HG02870 (cell line): ENCODE results near the gene GIGYF2.

Source experiments
- ATAC-seq: cut with Tn5 transposase; IDR thresholded peaks from one replicate; pipeline ENCODE4 v1.9.1; 2021; ENCODE audit warnings: mild to moderate bottlenecking, moderate library complexity; ENCODE audit not compliant: unreplicated experiment

Gene GIGYF2

GRCh38 chr2:232876978-232877441 lies 179.9 kb downstream of the GIGYF2 start:
- no peak for ATAC-seq

GRCh38 chr2:232877940-232878511 lies 180.9 kb downstream of the GIGYF2 start:
- ATAC-seq, result no peak

DNA sequence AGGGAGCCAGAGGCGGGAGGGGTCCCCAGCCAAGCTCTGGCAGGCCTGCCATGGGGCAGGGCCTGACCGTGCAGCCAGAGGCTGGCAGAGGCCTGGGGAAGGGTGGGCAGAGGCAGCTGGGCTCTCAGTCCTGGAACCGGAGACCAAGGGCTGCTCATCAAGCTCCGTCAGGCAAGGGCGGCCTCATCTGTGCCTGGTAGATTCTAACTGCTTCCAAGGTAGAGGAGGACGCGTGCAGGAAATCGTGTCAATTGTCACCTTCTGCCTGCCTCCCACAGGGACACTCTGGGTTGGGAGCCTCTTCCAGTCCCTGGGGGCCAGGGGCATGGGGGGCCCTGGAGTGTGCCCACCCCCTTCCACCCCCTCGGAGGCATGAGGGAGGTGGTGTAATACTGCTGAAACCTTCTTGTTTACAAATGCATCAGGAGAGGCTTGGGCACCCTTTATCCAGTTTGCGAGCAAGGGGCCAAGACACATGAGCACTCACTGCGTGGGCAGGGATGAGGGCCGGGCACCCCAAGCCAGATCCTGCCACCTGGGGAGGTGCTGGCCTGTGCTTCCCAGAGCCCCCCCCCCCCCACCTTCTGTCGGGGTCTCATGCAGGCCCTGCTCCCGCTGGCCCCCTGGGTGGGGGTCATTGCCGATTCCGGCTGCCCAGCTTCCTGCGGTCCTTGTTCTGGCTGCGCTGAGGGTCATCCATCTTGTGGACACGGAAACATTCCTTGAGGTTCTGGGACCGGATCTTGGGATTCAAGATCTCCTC lies 181.9 kb downstream of the GIGYF2 start:
- no peak for ATAC-seq

DNA sequence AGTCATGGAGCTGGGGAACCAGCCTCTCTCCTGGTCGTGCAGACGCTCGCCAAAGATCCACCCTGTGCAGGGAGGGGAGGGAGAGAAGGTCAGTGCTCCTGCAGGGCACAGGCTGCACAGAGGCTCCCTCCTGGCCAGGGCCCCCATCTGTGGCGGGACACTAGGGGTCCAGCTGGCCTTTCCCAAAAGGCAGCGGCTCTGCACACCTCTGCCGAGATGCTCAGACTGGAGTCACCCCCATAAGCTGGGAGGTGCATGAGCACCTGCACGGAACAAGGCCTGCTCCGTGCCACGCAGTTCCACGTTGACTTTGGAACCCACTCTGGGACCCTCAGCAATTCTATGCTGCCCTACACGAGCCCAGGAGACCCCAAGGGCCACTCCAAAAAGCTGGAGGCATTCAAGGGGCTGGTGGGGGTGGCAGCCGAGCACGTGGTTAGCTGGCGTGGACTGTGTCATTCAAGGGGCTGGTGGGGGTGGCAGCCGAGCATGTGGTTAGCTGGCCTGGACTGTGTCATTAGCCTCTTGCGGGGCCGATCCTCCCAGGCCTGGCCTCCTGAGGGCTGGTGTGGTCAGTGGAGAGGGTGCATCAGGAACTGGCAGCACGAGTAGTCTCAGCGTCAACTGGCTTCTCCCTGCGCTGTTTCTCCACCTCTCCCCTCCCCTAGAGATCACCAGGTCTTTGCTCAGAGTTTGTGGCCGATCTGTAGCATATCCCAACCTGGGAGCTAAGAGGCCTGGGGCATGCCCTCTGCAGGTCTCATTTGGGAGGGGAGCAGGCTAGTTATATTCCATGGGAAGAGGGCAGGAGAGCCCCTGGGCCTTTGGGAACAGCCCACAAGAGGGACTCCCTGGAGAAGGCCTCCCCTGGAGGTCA lies 182.7 kb downstream of the GIGYF2 start:
- no peak for ATAC-seq

DNA sequence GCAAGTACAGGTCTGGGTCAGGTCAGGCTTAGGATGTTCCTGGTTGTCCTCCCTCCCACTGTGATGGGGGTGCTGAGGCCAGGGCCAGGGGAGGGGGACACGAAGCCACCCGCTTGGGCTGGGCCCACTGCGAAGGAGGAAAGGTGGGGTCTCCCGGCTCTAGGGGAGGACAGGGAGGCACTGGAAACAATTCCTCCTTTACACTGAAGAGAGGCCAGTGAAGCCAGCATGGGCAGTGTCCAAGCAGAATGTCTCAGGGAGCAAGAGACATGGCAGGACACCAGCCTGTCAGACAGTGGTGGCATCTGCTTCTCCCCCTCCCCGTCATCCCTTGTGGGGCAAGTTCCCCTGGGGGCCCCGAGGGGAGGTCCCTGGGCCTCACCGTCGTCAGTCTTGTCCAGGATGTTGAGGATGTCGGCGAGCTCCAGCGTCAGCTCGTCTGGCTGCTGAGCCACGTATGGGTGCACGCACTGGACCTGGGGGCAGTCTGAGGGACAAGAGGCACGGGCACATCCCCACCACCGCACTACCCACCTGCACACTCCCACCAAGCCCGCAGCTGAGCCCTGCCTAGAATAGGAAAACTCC lies 183.7 kb downstream of the GIGYF2 start:
- no peak for ATAC-seq

DNA sequence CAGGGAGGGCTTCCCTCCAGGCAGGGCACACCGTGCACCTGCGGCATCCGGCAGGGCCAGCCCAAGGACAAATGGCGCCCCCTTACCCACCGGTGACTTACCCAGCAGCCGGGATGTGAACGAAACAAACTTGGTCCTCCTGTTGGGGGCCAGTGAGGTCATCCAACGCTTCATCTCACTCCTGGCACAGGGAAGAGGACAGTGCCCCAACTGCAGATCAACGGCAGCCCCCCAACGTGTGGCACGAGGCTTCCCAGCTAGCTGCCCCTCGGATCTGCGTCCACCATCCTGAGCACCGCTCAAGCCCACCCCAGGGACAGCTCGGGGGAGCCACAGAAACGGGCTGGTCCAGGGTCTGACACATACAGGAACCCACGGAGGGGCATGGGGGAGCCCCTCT lies 185.0 kb downstream of the GIGYF2 start:
- ATAC-seq, result no peak

- ATAC-seq, result no peak
Observed at GRCh38 chr2:232882505-232883115, 185.5 kb downstream of the GIGYF2 start.

DNA sequence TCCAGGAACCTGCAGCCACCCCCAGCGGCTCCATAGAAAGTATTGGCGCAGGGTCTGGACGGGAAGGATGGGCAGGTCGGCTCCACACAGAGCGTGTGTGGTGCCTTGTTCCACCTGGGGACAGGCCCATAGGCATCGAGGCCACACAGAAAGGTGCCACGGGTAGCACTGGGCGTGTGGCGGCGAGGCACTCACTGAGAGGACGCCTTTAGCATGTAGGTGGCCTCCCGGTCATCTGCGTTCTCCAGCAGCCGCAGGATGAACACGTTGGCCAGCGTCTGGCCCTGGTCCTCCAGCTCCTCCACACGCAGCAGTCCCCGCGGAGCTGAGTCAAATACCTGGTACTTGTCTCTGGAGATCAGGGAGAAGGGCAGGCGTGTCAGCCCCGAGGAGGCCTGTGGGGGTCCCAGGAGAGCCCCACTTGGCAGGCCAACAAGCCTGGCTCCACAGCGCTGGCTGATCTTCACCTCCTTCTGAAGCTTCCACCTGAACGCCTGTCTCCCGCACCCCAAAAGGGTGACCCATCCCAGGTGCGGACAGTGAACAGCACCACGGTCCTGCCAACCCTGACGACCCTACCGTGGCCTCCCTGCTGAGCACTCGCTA lies 186.1 kb downstream of the GIGYF2 start:
- ATAC-seq, result no peak

- no peak for ATAC-seq
Observed at GRCh38 chr2:232884001-232884421, 186.9 kb downstream of the GIGYF2 start.

GRCh38 chr2:232884549-232885263 lies 187.6 kb downstream of the GIGYF2 start:
- ATAC-seq, result no peak

DNA sequence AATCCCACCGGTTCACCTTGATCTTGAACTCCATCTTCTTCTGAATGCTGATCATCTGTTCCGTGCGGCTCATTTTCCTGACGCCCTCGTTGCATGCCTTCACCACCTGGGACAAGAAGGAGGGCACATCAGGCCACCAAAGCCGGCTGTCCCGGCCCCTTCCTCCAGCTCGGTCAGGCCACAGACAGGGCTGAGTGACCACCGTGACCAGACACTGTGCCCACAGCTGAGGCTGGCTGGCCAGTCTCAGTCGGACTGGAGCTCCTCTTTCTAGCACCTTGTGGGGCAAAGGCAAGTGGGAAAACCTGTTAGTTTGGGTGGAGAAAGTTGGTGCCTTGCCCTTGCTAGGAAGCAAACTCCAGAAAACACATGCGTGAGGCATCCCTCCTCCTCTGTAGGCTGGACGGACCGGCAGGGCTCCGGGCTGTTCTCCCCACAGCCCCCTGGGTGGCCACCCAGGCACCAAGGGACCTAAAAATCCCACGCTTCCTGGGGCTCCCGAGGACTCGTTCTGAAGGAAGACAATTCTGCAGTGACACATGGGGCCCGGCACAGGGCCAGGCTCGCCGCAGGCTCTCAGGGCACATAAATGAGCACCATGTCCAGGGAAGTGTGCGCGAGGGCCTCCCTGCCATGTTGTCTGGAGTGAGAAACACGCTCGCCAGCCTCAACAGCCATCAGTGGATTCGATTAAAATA lies 188.3 kb downstream of the GIGYF2 start:
- no peak for ATAC-seq

- ATAC-seq, result no peak
Observed at GRCh38 chr2:232886176-232886575, 189.0 kb downstream of the GIGYF2 start.

DNA sequence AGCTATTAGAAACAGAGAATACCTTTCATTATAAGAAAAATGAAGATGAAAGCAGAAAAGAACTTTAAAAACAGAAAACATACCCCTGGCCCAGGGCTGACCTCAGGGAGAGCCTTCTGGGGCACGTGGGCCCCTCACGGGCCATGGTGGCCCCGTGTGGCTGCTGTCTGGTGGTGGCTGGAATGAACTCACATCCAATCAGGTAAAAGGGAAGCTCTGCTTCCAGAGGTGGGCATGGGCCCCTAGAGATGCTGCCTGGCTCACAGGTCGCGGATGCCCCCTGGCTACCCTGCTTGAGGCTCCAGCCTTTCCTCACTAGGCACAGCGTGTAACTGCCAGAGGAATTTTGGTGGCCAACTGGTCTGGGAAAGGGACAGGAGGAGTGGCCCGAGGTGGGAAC lies 189.5 kb downstream of the GIGYF2 start:
- ATAC-seq, result no peak

DNA sequence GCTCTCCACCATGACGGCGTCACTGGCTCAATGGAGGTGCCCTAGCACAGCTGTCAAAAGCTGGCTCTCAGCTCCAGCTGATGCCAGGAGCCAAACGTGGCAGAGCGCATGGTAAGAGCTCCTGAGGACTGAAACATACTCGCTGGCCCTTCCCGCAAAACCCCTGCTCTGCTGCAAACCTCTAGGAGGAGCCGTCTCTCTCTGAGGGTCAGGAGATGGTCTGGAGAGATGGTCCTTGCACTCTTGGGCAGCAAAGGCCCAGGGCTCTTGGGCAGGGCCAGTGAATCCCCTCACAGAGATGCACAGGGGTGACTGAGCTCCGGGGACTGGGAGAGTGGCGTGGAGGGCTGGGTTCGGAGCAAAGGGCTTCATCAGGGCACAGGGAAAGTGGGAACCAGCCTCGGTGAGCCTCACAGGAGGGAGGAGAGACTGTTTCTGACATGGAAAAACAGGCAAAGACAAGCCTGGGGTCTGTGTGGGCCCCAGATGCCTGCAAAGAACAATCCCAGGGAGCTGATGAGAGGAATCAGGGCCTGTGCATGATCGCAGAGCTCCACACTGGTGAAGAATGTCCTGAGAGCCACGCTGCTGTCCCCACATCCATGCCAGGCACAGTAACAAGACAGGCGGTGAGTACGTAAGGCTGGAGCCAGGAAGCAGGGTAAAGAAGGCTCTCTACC lies 190.2 kb downstream of the GIGYF2 start:
- ATAC-seq, result no peak

DNA sequence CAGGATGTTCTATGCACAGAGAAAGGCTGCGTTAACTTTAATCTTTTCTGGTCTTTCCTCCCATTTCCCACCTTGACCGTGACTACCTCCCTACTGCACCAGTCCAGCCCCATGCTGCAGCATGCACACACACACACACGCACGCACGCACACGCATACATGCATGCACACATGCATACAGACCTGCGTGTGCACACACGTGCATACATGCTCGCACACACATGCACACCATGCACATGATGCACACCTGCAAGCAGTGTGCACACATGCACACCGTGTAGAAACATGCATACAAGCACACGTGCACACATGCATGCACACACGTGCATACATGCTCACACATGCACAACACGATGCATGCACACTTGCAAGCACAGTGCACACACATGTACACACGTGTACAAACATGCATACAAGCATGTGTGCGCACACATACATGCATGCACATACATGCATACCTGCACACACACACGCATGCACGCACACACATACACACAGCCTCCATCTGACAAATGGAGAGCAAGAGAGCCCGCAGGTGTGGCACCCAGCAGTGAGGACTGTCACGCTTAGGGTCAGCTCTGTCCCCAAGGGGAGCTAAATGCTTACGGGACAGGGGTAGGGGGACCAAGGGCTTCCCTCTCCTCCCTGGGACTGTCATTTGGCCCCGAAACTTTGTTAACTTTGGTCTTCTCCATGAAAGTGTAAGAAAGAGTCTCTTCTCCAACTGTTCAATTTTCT lies 191.1 kb downstream of the GIGYF2 start:
- no peak for ATAC-seq

- no peak for ATAC-seq
Observed at GRCh38 chr2:232888839-232889529, 191.9 kb downstream of the GIGYF2 start.

GRCh38 chr2:232889876-232890401 lies 192.8 kb downstream of the GIGYF2 start:
- ATAC-seq, result no peak
